ENCODE data around the gene FAM163A. TPM values are rescaled to one million over a fixed set of nuclear protein-coding genes. Genes with fewer than 3 reads are reported as not detected.
A peak's percentile ranks its signal among the peaks of the same experiment; 100 is the strongest.

Gene FAM163A
- total and polyA plus RNA-seq, 7 donors, result 0.36 to 2.4 (median 1.2) TPM; not detected in 1

DNA sequence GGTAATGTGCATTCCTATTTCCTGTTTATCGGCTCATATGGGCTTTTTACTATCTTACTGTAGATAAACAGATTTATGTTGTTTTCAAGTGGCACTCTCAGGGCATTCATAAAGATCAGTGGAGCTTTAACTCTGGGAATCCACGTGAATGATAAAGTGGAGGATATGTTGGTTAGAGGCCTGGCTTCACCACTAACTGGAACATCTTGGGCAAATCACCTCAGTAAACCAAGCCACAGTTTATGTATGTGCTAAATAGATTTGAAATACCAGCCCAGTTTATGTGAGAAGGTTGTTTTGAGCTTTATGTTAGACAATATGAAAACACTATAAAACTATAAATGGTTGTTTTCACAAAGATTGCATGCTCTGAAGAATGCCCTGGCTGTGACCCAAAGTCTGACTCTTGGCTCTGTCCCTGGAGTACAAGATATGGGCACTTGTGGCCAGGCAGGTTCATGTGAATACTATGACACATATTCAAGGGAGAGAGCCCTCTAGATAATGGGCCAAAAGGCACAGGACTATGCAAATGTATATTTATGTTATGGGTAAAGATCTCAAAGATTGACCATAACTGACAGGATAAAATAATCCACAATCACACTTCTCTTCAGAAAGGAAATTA lies 36.7 kb downstream of the FAM163A start:
- Histone ChIP-seq H3K27ac (peak overlapping the region in 3 of 4 donors; percentile 7 to 87 (median 87)), H3K9me3 (no peaks in the 10 kb centered on the region), H3K4me3 (no peak overlapping the region), H3K4me1 (peaks cover 2 to 43% (median 22%) of the 10 kb centered on the region in 4 donors), H3K36me3 (no peaks in the 10 kb centered on the region), H3K27me3 (no peaks in the 10 kb centered on the region)
- TF ChIP-seq CTCF (IDR thresholded peaks at IDR 0.05) (no peak), POLR2AphosphoS5 (IDR thresholded peaks at IDR 0.05) (no peak), POLR2A (IDR thresholded peaks at IDR 0.05) (no peak)
- intact Hi-C loops (cut with DNase I), result no loop called here
- DNase-seq, result no peak
- WGBS, 2 donors, result 51 to 73% methylated on average over 2 of the region's 2 CpGs

- H3K36me3 ChIP-seq, result no peaks in the 10 kb centered on the region
- peak; percentile 47 to 83 (median 76) for TF ChIP-seq POLR2AphosphoS5 (IDR thresholded peaks at IDR 0.05)
- no peak for TF ChIP-seq CTCF (IDR thresholded peaks at IDR 0.05)
- no peak for TF ChIP-seq POLR2A (IDR thresholded peaks at IDR 0.05)
- peak in 2 of 4 donors; percentile 79 to 82 for TF ChIP-seq EP300 (IDR thresholded peaks at IDR 0.05)
- no peak overlapping the region for H3K4me3 ChIP-seq
- DNase-seq, result peak; percentile 98
- intact Hi-C loops (cut with DNase I), result no loop called here
- no peaks in the 10 kb centered on the region for H3K27me3 ChIP-seq
- H3K27ac ChIP-seq, result peak overlapping the region in 3 of 4 donors; percentile 71 to 87 (median 87)
- WGBS, 2 donors, result 73 to 75% methylated on average over 10 of the region's 10 CpGs
- H3K4me1 ChIP-seq, result peaks cover 2 to 63% (median 30%) of the 10 kb centered on the region in 4 donors
- H3K9me3 ChIP-seq, result no peaks in the 10 kb centered on the region
Observed at GRCh38 chr1:179781962-179782361, 38.9 kb downstream of the FAM163A start.

- Histone ChIP-seq H3K27ac (peak overlapping the region in 2 of 4 donors; percentile 19 to 38), H3K36me3 (no peaks in the 10 kb centered on the region), H3K27me3 (no peaks in the 10 kb centered on the region), H3K9me3 (no peaks in the 10 kb centered on the region), H3K4me3 (no peak overlapping the region), H3K4me1 (peaks cover 2 to 64% (median 31%) of the 10 kb centered on the region in 4 donors)
- no peak for DNase-seq
- TF ChIP-seq POLR2AphosphoS5 (IDR thresholded peaks at IDR 0.05), result no peak
- no peak for TF ChIP-seq POLR2A (IDR thresholded peaks at IDR 0.05)
- no peak for TF ChIP-seq EP300 (IDR thresholded peaks at IDR 0.05)
- no peak for TF ChIP-seq CTCF (IDR thresholded peaks at IDR 0.05)
- 64 to 72% methylated on average over 4 of the region's 4 CpGs for WGBS, 2 donors
- intact Hi-C loops (cut with DNase I), result no loop called here
Observed at GRCh38 chr1:179785031-179785431, 41.9 kb downstream of the FAM163A start.

DNA sequence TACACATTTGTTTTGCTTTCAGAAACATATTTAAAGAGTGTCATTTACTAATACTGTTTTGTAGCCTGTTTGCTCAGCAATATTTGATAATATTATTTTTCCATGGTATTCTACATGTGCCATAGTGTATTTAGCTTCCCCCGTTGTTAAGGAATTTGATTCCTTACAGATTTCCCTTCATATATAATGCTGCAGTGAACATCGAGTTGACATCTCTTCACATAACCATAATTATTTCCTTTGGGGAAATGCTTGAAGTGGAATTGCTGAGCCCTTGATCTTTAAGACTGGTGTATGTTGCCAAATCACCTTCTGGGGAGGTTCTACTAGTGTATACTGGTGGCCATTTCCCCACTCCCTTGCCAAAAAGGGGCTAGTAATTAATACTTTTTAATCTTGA lies 42.6 kb downstream of the FAM163A start:
- Histone ChIP-seq H3K27me3 (no peaks in the 10 kb centered on the region), H3K9me3 (no peaks in the 10 kb centered on the region), H3K36me3 (no peaks in the 10 kb centered on the region), H3K27ac (peak overlapping the region in 3 of 4 donors; percentile 39 to 60 (median 59)), H3K4me3 (no peak overlapping the region), H3K4me1 (peaks cover 2 to 57% (median 26%) of the 10 kb centered on the region in 4 donors)
- 65 to 75% methylated on average over 2 of the region's 2 CpGs for WGBS, 2 donors
- TF ChIP-seq POLR2A (IDR thresholded peaks at IDR 0.05) (no peak), POLR2AphosphoS5 (IDR thresholded peaks at IDR 0.05) (no peak), EP300 (IDR thresholded peaks at IDR 0.05) (no peak), CTCF (IDR thresholded peaks at IDR 0.05) (no peak)
- intact Hi-C loops (cut with DNase I), result no loop called here
- no peak for DNase-seq
